OCI-LY3 (cell line): ENCODE data around the gene MMP2.

ENCODE experiments used
- H2AFZ ChIP-seq: fragments of 200-600, 300-600 bp; shearing (Covaris generic); 2 replicates; pipeline ENCODE4 v1.6.0; 2014; ENCODE audit warnings: antibody characterized with exemption, low read depth, low read length
- H3K27ac ChIP-seq: fragments of 200-600, 300-600 bp; sonication (generic); 2 replicates; pipeline ENCODE4 v1.5.1; 2014; ENCODE audit warnings: mild to moderate bottlenecking, low read length, moderate library complexity, mixed read lengths
- H3K27me3 ChIP-seq: fragments of 200-600, 300-600 bp; sonication (generic); 2 replicates; pipeline ENCODE4 v1.6.1; 2014; ENCODE audit warnings: low read depth, low read length, mixed read lengths
- H3K36me3 ChIP-seq: fragments of 200-600, 300-600 bp; sonication (generic); replicated peaks from 2 replicates; pipeline ENCODE3; 2014; ENCODE audit warnings: low read depth, low read length, mixed read lengths
- H3K4me1 ChIP-seq: fragments of 300-600, 200-600 bp; sonication (generic); 2 replicates; pipeline ENCODE4 v1.6.1; 2014; ENCODE audit warnings: low read length, mixed read lengths
- H3K4me2 ChIP-seq: fragments of 200-600, 300-600 bp; sonication (generic); 2 replicates; pipeline ENCODE4 v1.6.1; 2014; ENCODE audit warnings: low read length, mixed read lengths
- H3K4me3 ChIP-seq: fragments of 300-600, 200-600 bp; sonication (generic); 2 replicates; pipeline ENCODE4 v1.5.1; 2014; ENCODE audit warnings: antibody characterized with exemption, mild to moderate bottlenecking, low read length, moderate library complexity
- H3K79me2 ChIP-seq: fragments of 300-600, 200-600 bp; shearing (Covaris generic); 2 replicates; pipeline ENCODE4 v1.6.1; 2014; ENCODE audit warnings: mild to moderate bottlenecking, low read length, mixed read lengths
- H3K9ac ChIP-seq: fragments of 300-600, 200-600 bp; shearing (Covaris generic); 2 replicates; pipeline ENCODE4 v1.6.0; 2014; ENCODE audit warnings: mild to moderate bottlenecking, low read length, moderate library complexity
- H3K9me3 ChIP-seq: fragments of 200-600, 300-600 bp; shearing (Covaris generic); 2 replicates; pipeline ENCODE4 v1.6.1; 2014; ENCODE audit warnings: low read length, mixed read lengths; ENCODE audit not compliant: insufficient read depth
- H4K20me1 ChIP-seq: fragments of 200-600, 300-600 bp; sonication (generic); 2 replicates; pipeline ENCODE4 v1.6.1; 2016; ENCODE audit warnings: low read length, mixed read lengths; ENCODE audit not compliant: insufficient read depth
- CTCF ChIP-seq: fragments of 200-600, 300-600 bp; sonication (generic); IDR thresholded peaks from 2 replicates; pipeline ENCODE4 v1.5.1; 2014; ENCODE audit warnings: antibody characterized with exemption, low read length, low read depth
- EZH2phosphoT487 ChIP-seq: fragments of 200-600 bp; shearing (Covaris generic); IDR thresholded peaks from 2 replicates; pipeline ENCODE4 v1.6.1; 2018; ENCODE audit warnings: antibody characterized with exemption, mixed run types, low read depth

The MMP2 gene

GRCh38 chr16:55497558-55497957 lies 18.6 kb downstream of the MMP2 start:
- Histone ChIP-seq H3K27ac (no peak overlapping the region), H3K4me3 (no peak overlapping the region), H4K20me1 (no peaks in the 10 kb centered on the region), H3K27me3 (no peaks in the 10 kb centered on the region), H2AFZ (no peak overlapping the region), H3K4me1 (no peaks in the 10 kb centered on the region), H3K4me2 (no peak overlapping the region), H3K36me3 (no peaks in the 10 kb centered on the region), H3K9me3 (no peaks in the 10 kb centered on the region), H3K79me2 (no peaks in the 10 kb centered on the region), H3K9ac (no peak overlapping the region)
- no peak for TF ChIP-seq EZH2phosphoT487
- no peak for TF ChIP-seq CTCF

DNA sequence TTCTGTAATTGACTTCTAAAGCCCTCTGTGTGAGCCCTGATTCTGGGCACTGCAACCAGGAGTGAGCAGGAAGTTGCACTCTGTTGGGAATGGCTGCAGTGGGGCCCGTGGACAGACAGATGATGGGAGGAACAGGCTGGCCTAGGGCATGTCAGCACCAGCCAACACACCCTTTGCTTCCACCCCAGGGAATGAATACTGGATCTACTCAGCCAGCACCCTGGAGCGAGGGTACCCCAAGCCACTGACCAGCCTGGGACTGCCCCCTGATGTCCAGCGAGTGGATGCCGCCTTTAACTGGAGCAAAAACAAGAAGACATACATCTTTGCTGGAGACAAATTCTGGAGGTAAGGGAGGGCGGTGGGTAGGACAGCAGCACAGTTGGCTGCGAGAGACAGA lies 19.1 kb downstream of the MMP2 start:
- TF ChIP-seq CTCF (no peak), EZH2phosphoT487 (no peak)
- H3K4me2 ChIP-seq: no peak overlapping the region
- no peaks in the 10 kb centered on the region for H3K4me1 ChIP-seq
- H4K20me1 ChIP-seq: no peaks in the 10 kb centered on the region
- no peak overlapping the region for H2AFZ ChIP-seq
- no peak overlapping the region for H3K9ac ChIP-seq
- no peaks in the 10 kb centered on the region for H3K79me2 ChIP-seq
- H3K4me3 ChIP-seq: no peak overlapping the region
- H3K27me3 ChIP-seq: no peaks in the 10 kb centered on the region
- no peaks in the 10 kb centered on the region for H3K9me3 ChIP-seq
- H3K27ac ChIP-seq: no peak overlapping the region
- H3K36me3 ChIP-seq: no peaks in the 10 kb centered on the region

GRCh38 chr16:55499281-55499680 lies 20.3 kb downstream of the MMP2 start:
- H3K27me3 ChIP-seq: no peaks in the 10 kb centered on the region
- H3K36me3 ChIP-seq: no peaks in the 10 kb centered on the region
- H3K79me2 ChIP-seq: no peaks in the 10 kb centered on the region
- TF ChIP-seq EZH2phosphoT487 (no peak), CTCF (no peak)
- H3K27ac ChIP-seq: no peak overlapping the region
- H2AFZ ChIP-seq: no peak overlapping the region
- H3K9ac ChIP-seq: no peak overlapping the region
- H3K4me1 ChIP-seq: no peaks in the 10 kb centered on the region
- H3K4me3 ChIP-seq: no peak overlapping the region
- no peak overlapping the region for H3K4me2 ChIP-seq
- no peaks in the 10 kb centered on the region for H4K20me1 ChIP-seq
- no peaks in the 10 kb centered on the region for H3K9me3 ChIP-seq

GRCh38 chr16:55499951-55500529 lies 21.0 kb downstream of the MMP2 start:
- Histone ChIP-seq H3K27ac (no peak overlapping the region), H3K79me2 (no peaks in the 10 kb centered on the region), H3K4me2 (no peak overlapping the region), H3K9me3 (no peaks in the 10 kb centered on the region), H3K27me3 (no peaks in the 10 kb centered on the region), H3K36me3 (no peaks in the 10 kb centered on the region), H3K4me3 (no peak overlapping the region), H3K4me1 (no peaks in the 10 kb centered on the region), H2AFZ (no peak overlapping the region), H3K9ac (no peak overlapping the region), H4K20me1 (no peaks in the 10 kb centered on the region)
- TF ChIP-seq EZH2phosphoT487 (no peak), CTCF (no peak)
